Activated naive CD8-positive, alpha-beta T cell treated with anti-CD3 and anti-CD28 coated beads, Interleukin-2, amount 50 U/mL, for 16 hours (primary cell): ENCODE results near the gene CMA1.
"Not testable (repeated sequence)": the region's sequence is repeated elsewhere in the genome, so short reads cannot be mapped to it uniquely, and the experiment has no call there.

Source experiments
- DNase-seq: peaks from one replicate; pipeline ENCODE4 v3.0.0-alpha.2; 2020; ENCODE audit warnings: low read depth, low spot score

The CMA1 gene

GRCh38 chr14:24508155-24508840 lies at the start of gene CMA1:
Gene CMA1 (minus strand): TSS chr14:24508265. CDS start chr14:24508235, 30 bp downstream.
- no peak for DNase-seq

- no peak for DNase-seq
These were observed 48.7 kb upstream of the CMA1 start for GRCh38 chr14:24556756-24557155.

GRCh38 chr14:24549064-24549463 lies 41.0 kb upstream of the CMA1 start:
- DNase-seq, result not testable (repeated sequence)

GRCh38 chr14:24542346-24542936 lies 34.4 kb upstream of the CMA1 start:
- DNase-seq, result no peak

GRCh38 chr14:24535737-24536136 lies 27.7 kb upstream of the CMA1 start:
- no peak for DNase-seq

- no peak for DNase-seq
These were observed 26.2 kb upstream of the CMA1 start for GRCh38 chr14:24534286-24534685.

- not testable (repeated sequence) for DNase-seq
These were observed 18.0 kb upstream of the CMA1 start for GRCh38 chr14:24525877-24526620.

GRCh38 chr14:24518851-24519250 lies 10.8 kb upstream of the CMA1 start:
- no peak for DNase-seq

GRCh38 chr14:24514209-24514608 lies 6.1 kb upstream of the CMA1 start:
- no peak for DNase-seq

GRCh38 chr14:24513009-24513408 lies 4.9 kb upstream of the CMA1 start:
- DNase-seq, result no peak

- no peak for DNase-seq
These were observed 1.6 kb downstream of the CMA1 start for GRCh38 chr14:24506443-24506842.

GRCh38 chr14:24504425-24504950 lies 3.6 kb downstream of the CMA1 start:
- DNase-seq, result no peak

GRCh38 chr14:24491586-24492408 lies 16.3 kb downstream of the CMA1 start:
- not testable (repeated sequence) for DNase-seq

- no peak for DNase-seq
These were observed 24.3 kb downstream of the CMA1 start for GRCh38 chr14:24483604-24484252.

GRCh38 chr14:24482699-24483303 lies 25.3 kb downstream of the CMA1 start:
- not testable (repeated sequence) for DNase-seq

- peak; percentile 17 for DNase-seq
These were observed 26.3 kb downstream of the CMA1 start for GRCh38 chr14:24481622-24482324.

- DNase-seq, result not testable (repeated sequence)
These were observed 28.1 kb downstream of the CMA1 start for GRCh38 chr14:24479999-24480398.

GRCh38 chr14:24475261-24475660 lies 32.8 kb downstream of the CMA1 start:
- DNase-seq, result no peak

GRCh38 chr14:24473211-24473610 lies 34.9 kb downstream of the CMA1 start:
- no peak for DNase-seq

- DNase-seq, result not testable (repeated sequence)
These were observed 37.6 kb downstream of the CMA1 start for GRCh38 chr14:24470450-24470849.
